Mammary epithelial cell (primary cell): ENCODE results near the gene XAGE5.

Source experiments
- EZH2 ChIP-seq: IDR thresholded peaks from 2 replicates; pipeline ENCODE4 v1.6.1; 2012; ENCODE audit warnings: low read length, inconsistent platforms, borderline replicate concordance
- TF ChIP-seq, protein P1 (sequence below), 2 donors: IDR thresholded peaks in 1 of 2; conservative IDR thresholded peaks in 1 of 2; 2 replicates each; pipeline ENCODE4 v1.5.1; 2011 to 2012; ENCODE audit warnings: inconsistent platforms in 2 of 2, low read length in 2 of 2, mild to moderate bottlenecking in 2 of 2, control low read depth in 1 of 2, low read depth in 1 of 2; ENCODE audit not compliant: insufficient read depth in 1 of 2; ENCODE audit errors: extremely low read depth in 1 of 2

DNA sequence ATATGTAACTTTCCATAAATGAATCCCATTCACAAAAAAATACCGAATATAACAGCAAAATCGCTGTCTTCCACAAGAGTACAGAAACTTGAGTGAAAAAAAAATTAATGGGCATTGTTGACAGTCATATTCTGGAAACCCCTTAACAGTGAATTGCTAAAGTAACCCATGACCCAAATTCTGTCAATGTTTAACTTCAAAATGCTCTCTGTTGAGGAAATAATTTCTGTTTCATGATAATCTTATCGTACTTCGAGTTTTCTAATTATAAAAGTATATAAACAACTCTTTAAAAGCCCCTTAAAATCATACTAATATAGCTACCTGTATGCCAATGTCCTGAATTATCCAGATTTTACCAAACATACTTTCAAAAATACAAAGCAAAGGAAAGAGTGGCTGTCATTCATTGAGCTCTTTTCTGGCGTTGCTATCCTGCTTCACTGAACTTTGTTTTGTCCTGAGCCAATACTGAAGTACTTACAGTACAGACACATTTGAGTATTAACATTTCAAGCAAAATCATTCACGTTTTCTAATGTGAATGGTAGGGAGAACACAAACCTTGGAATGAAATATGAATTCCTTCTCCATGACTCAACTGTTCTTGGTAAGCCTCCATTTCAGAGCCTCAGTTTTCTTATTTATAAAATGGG lies 54.4 kb downstream of the XAGE5 start:
- TF ChIP-seq, protein P1, sequence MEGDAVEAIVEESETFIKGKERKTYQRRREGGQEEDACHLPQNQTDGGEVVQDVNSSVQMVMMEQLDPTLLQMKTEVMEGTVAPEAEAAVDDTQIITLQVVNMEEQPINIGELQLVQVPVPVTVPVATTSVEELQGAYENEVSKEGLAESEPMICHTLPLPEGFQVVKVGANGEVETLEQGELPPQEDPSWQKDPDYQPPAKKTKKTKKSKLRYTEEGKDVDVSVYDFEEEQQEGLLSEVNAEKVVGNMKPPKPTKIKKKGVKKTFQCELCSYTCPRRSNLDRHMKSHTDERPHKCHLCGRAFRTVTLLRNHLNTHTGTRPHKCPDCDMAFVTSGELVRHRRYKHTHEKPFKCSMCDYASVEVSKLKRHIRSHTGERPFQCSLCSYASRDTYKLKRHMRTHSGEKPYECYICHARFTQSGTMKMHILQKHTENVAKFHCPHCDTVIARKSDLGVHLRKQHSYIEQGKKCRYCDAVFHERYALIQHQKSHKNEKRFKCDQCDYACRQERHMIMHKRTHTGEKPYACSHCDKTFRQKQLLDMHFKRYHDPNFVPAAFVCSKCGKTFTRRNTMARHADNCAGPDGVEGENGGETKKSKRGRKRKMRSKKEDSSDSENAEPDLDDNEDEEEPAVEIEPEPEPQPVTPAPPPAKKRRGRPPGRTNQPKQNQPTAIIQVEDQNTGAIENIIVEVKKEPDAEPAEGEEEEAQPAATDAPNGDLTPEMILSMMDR (conservative IDR thresholded peaks at IDR 0.05 in 1 of 2, IDR thresholded peaks at IDR 0.05 in 1 of 2; ENCODE audit: extremely low read depth in 1 of 2, insufficient read depth in 1 of 2, low read depth in 1 of 2, low read length in 2 of 2), result no peak
- TF ChIP-seq EZH2, result no peak
